ENCODE measurements around the gene TSPAN7. TPM values are rescaled to one million over a fixed set of nuclear protein-coding genes. Genes with fewer than 3 reads are reported as not detected.

The TSPAN7 gene
- total RNA-seq, 1 experiment from 2014 or later, result not detected

GRCh38 chrX:38538134-38538533 is 23.2 kb upstream of the TSPAN7 start:
- H3K4me3 ChIP-seq (ENCODE audit: low read length), result no peak overlapping the region
- H3K27ac ChIP-seq (ENCODE audit: low read length), result no peak overlapping the region
- no peaks in the 10 kb centered on the region for H3K9me3 ChIP-seq (ENCODE audit: low read length)
- no peak overlapping the region for H2AFZ ChIP-seq (ENCODE audit: low read length)
- ChIA-PET POLR2A (ENCODE audit: unreplicated experiment) (no interaction called here), CTCF (no interaction called here)
- no peaks in the 10 kb centered on the region for H3K4me1 ChIP-seq (ENCODE audit: insufficient read depth, low read length)
- intact Hi-C loops (cut with micrococcal nuclease), result no loop called here
- DNase-seq (no peak), ATAC-seq (no peak)
- H3K4me2 ChIP-seq (ENCODE audit: low read length), result no peak overlapping the region
- H3K36me3 ChIP-seq (ENCODE audit: low read depth, low read length), result no peaks in the 10 kb centered on the region
- no peaks in the 10 kb centered on the region for H3K27me3 ChIP-seq (ENCODE audit: low read length)
- no peaks in the 10 kb centered on the region for H3F3A ChIP-seq (ENCODE audit: low read length, unreplicated experiment)
- H3K9ac ChIP-seq (ENCODE audit: low read length), result no peak overlapping the region
- no TSS peak for BruUV-seq (replicated peaks)
- no peaks in the 10 kb centered on the region for H4K20me1 ChIP-seq (ENCODE audit: low read length)
- H3K9me2 ChIP-seq (replicated peaks; ENCODE audit: low read length), result no peaks in the 10 kb centered on the region
- no peaks in the 10 kb centered on the region for H3K79me2 ChIP-seq (ENCODE audit: low read length)
- TF ChIP-seq CTCF (conservative IDR thresholded peaks at IDR 0.05; ENCODE audit: low read depth, low read length) (no peak), EZH2 (IDR thresholded peaks at IDR 0.05; ENCODE audit: low read length, unreplicated experiment) (no peak), EZH2phosphoT487 (IDR thresholded peaks at IDR 0.05; ENCODE audit: borderline replicate concordance, low read length) (no peak)

- H3K9me3 ChIP-seq (ENCODE audit: low read length), result no peaks in the 10 kb centered on the region
- H3K79me2 ChIP-seq (ENCODE audit: low read length), result no peaks in the 10 kb centered on the region
- POLR2A ChIA-PET (ENCODE audit: unreplicated experiment), result no interaction called here
- no peak overlapping the region for H2AFZ ChIP-seq (ENCODE audit: low read length)
- no peak overlapping the region for H3K9ac ChIP-seq (ENCODE audit: low read length)
- no peaks in the 10 kb centered on the region for H4K20me1 ChIP-seq (ENCODE audit: low read length)
- no peak overlapping the region for H3K27ac ChIP-seq (ENCODE audit: low read length)
- H3K4me3 ChIP-seq (ENCODE audit: low read length), result no peak overlapping the region
- intact Hi-C loops (cut with micrococcal nuclease), result no loop called here
- no peak overlapping the region for H3K4me2 ChIP-seq (ENCODE audit: low read length)
- H3K27me3 ChIP-seq (ENCODE audit: low read length), result no peaks in the 10 kb centered on the region
- TF ChIP-seq EZH2phosphoT487 (IDR thresholded peaks at IDR 0.05; ENCODE audit: borderline replicate concordance, low read length), result no peak
- no peak for TF ChIP-seq CTCF (conservative IDR thresholded peaks at IDR 0.05; ENCODE audit: low read depth, low read length)
- TF ChIP-seq EZH2 (IDR thresholded peaks at IDR 0.05; ENCODE audit: low read length, unreplicated experiment), result no peak
- ATAC-seq (no peak), DNase-seq (no peak)
- H3K36me3 ChIP-seq (ENCODE audit: low read depth, low read length), result no peaks in the 10 kb centered on the region
- BruUV-seq (replicated peaks), result no TSS peak
- H3F3A ChIP-seq (ENCODE audit: low read length, unreplicated experiment), result no peaks in the 10 kb centered on the region
- H3K4me1 ChIP-seq (ENCODE audit: insufficient read depth, low read length), result no peaks in the 10 kb centered on the region
- CTCF ChIA-PET, result no interaction called here
- no peaks in the 10 kb centered on the region for H3K9me2 ChIP-seq (replicated peaks; ENCODE audit: low read length)
Observed at GRCh38 chrX:38539748-38540147, 21.6 kb upstream of the TSPAN7 start.

DNA sequence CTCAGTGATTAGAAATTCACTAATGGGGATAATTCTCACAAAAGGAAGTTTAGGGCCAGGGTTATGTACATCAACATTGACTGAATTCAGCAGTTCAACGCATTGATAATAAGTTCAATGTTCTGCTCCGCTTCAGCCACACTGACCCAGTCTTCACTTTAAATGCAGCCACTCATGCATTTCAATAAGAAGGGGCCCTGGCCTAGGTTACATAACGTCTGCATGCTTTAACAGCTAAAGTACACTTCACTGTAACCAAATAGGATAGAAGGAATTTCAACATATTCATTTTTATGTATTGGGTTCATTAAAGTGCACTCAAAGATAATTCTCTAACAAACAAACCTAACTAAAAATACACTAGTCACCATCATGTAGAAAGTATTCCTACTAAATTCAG is 12.8 kb upstream of the TSPAN7 start:
- Histone ChIP-seq H3K27me3 (ENCODE audit: low read length) (no peaks in the 10 kb centered on the region), H3K27ac (ENCODE audit: low read length) (no peak overlapping the region), H3K79me2 (ENCODE audit: low read length) (no peaks in the 10 kb centered on the region), H3K9me2 (replicated peaks; ENCODE audit: low read length) (no peaks in the 10 kb centered on the region), H3K9me3 (ENCODE audit: low read length) (no peaks in the 10 kb centered on the region), H4K20me1 (ENCODE audit: low read length) (no peaks in the 10 kb centered on the region), H3K4me1 (ENCODE audit: insufficient read depth, low read length) (no peaks in the 10 kb centered on the region), H3K36me3 (ENCODE audit: low read depth, low read length) (no peaks in the 10 kb centered on the region), H2AFZ (ENCODE audit: low read length) (no peak overlapping the region), H3K9ac (ENCODE audit: low read length) (no peak overlapping the region), H3F3A (ENCODE audit: low read length, unreplicated experiment) (no peaks in the 10 kb centered on the region), H3K4me2 (ENCODE audit: low read length) (no peak overlapping the region), H3K4me3 (ENCODE audit: low read length) (no peak overlapping the region)
- no peak for ATAC-seq
- TF ChIP-seq EZH2phosphoT487 (IDR thresholded peaks at IDR 0.05; ENCODE audit: borderline replicate concordance, low read length), result no peak
- TF ChIP-seq CTCF (conservative IDR thresholded peaks at IDR 0.05; ENCODE audit: low read depth, low read length), result no peak
- no peak for TF ChIP-seq EZH2 (IDR thresholded peaks at IDR 0.05; ENCODE audit: low read length, unreplicated experiment)
- BruUV-seq (replicated peaks), result no TSS peak
- DNase-seq, result no peak
- intact Hi-C loops (cut with micrococcal nuclease), result no loop called here
- POLR2A ChIA-PET (ENCODE audit: unreplicated experiment), result no interaction called here
- CTCF ChIA-PET, result no interaction called here
